ENCODE data around the gene CMTM5. TPM values are rescaled to one million over a fixed set of nuclear protein-coding genes. Genes with fewer than 3 reads are reported as not detected.
A peak's percentile ranks its signal among the peaks of the same experiment; 100 is the strongest.

The CMTM5 gene
- total RNA-seq, 1 donor from 2014 or later = 4.3 TPM

- Histone ChIP-seq H3K4me1 (peaks cover 29% of the 10 kb centered on the region), H4K20me1 (ENCODE audit: low read depth) (peaks cover 30% of the 10 kb centered on the region), H3K27ac (peak overlapping the region; percentile 91), H2AFZ (replicated peaks) (no peak overlapping the region), H3K27me3 (no peaks in the 10 kb centered on the region), H3K79me2 (ENCODE audit: low read depth) (peaks cover 45% of the 10 kb centered on the region), H3K9ac (no peak overlapping the region), H3K36me3 (peaks cover 3% of the 10 kb centered on the region), H3F3A (ENCODE audit: low read depth) (peaks cover 35% of the 10 kb centered on the region), H3K4me3 (peak overlapping the region; percentile 58), H3K4me2 (peak overlapping the region; percentile 76), H3K9me3 (ENCODE audit: low read depth) (no peaks in the 10 kb centered on the region)
- peak overlapping the region; percentile 97 for H3K27ac Mint-ChIP-seq
- H3K9me3 Mint-ChIP-seq = no peaks in the 10 kb centered on the region
- H3K4me1 Mint-ChIP-seq = peaks cover 33% of the 10 kb centered on the region
- H3K36me3 Mint-ChIP-seq = peaks cover 8% of the 10 kb centered on the region
- TF ChIP-seq EZH2 (IDR thresholded peaks at IDR 0.05) (no peak), CTCF (IDR thresholded peaks at IDR 0.05) (no peak), EZH2phosphoT487 (IDR thresholded peaks at IDR 0.05) (no peak)
- H3K4me3 Mint-ChIP-seq = peak overlapping the region; percentile 86
- peaks cover 14% of the 10 kb centered on the region for H3K27me3 Mint-ChIP-seq (ENCODE audit: insufficient read depth, low read depth)
- DNase-seq (ENCODE audit: low spot score) = peak; percentile 97
These were observed 10.4 kb upstream of the CMTM5 start for GRCh38 chr14:23366426-23366921.

GRCh38 chr14:23370221-23370620 lies 6.6 kb upstream of the CMTM5 start:
- no peaks in the 10 kb centered on the region for H3K27me3 ChIP-seq
- H3K79me2 ChIP-seq (ENCODE audit: low read depth) = peaks cover 8% of the 10 kb centered on the region
- peaks cover 10% of the 10 kb centered on the region for H3K4me1 Mint-ChIP-seq
- no peak overlapping the region for H3K4me2 ChIP-seq
- no peaks in the 10 kb centered on the region for H3K9me3 ChIP-seq (ENCODE audit: low read depth)
- no peaks in the 10 kb centered on the region for H4K20me1 ChIP-seq (ENCODE audit: low read depth)
- no peaks in the 10 kb centered on the region for H3K9me3 Mint-ChIP-seq
- peaks cover 16% of the 10 kb centered on the region for H3F3A ChIP-seq (ENCODE audit: low read depth)
- H3K4me3 ChIP-seq = no peak overlapping the region
- no peak overlapping the region for H3K4me3 Mint-ChIP-seq
- peaks cover 10% of the 10 kb centered on the region for H3K4me1 ChIP-seq
- no peak for TF ChIP-seq EZH2phosphoT487 (IDR thresholded peaks at IDR 0.05)
- no peak for TF ChIP-seq EZH2 (IDR thresholded peaks at IDR 0.05)
- no peaks in the 10 kb centered on the region for H3K36me3 Mint-ChIP-seq
- no peaks in the 10 kb centered on the region for H3K36me3 ChIP-seq
- H3K27me3 Mint-ChIP-seq (ENCODE audit: insufficient read depth, low read depth) = peaks cover 10% of the 10 kb centered on the region
- no peak overlapping the region for H3K27ac ChIP-seq
- no peak overlapping the region for H3K9ac ChIP-seq
- no peak overlapping the region for H2AFZ ChIP-seq (replicated peaks)
- no peak overlapping the region for H3K27ac Mint-ChIP-seq
- DNase-seq (ENCODE audit: low spot score) = no peak

GRCh38 chr14:23371865-23372264 lies 5.0 kb upstream of the CMTM5 start:
- Histone ChIP-seq H3K79me2 (ENCODE audit: low read depth) (no peaks in the 10 kb centered on the region), H3F3A (ENCODE audit: low read depth) (peaks cover 20% of the 10 kb centered on the region), H2AFZ (replicated peaks) (no peak overlapping the region), H4K20me1 (ENCODE audit: low read depth) (no peaks in the 10 kb centered on the region), H3K4me3 (no peak overlapping the region), H3K27ac (no peak overlapping the region), H3K9ac (no peak overlapping the region), H3K36me3 (no peaks in the 10 kb centered on the region), H3K4me2 (no peak overlapping the region), H3K4me1 (peaks cover 16% of the 10 kb centered on the region), H3K27me3 (no peaks in the 10 kb centered on the region), H3K9me3 (ENCODE audit: low read depth) (no peaks in the 10 kb centered on the region)
- H3K27ac Mint-ChIP-seq = no peak overlapping the region
- DNase-seq (ENCODE audit: low spot score) = no peak
- H3K4me1 Mint-ChIP-seq = peaks cover 15% of the 10 kb centered on the region
- H3K9me3 Mint-ChIP-seq = no peaks in the 10 kb centered on the region
- H3K36me3 Mint-ChIP-seq = no peaks in the 10 kb centered on the region
- H3K27me3 Mint-ChIP-seq (ENCODE audit: insufficient read depth, low read depth) = peaks cover 9% of the 10 kb centered on the region
- no peak for TF ChIP-seq EZH2 (IDR thresholded peaks at IDR 0.05)
- TF ChIP-seq CTCF (IDR thresholded peaks at IDR 0.05) = no peak
- no peak for TF ChIP-seq EZH2phosphoT487 (IDR thresholded peaks at IDR 0.05)
- no peak overlapping the region for H3K4me3 Mint-ChIP-seq

GRCh38 chr14:23372509-23372908 lies 4.3 kb upstream of the CMTM5 start, which contains the start of gene IL25:
IL25 (plus strand) TSS chr14:23372809.
- Mint-ChIP-seq H3K27ac (peak within 1 kb of the TSS; percentile 12), H3K36me3 (no peaks in the 10 kb centered on the region), H3K9me3 (no peaks in the 10 kb centered on the region), H3K27me3 (ENCODE audit: insufficient read depth, low read depth) (peaks cover 8% of the 10 kb centered on the region), H3K4me1 (peaks cover 16% of the 10 kb centered on the region), H3K4me3 (no peak within 1 kb of the TSS)
- Histone ChIP-seq H4K20me1 (ENCODE audit: low read depth) (no peaks in the 10 kb centered on the region), H3K79me2 (ENCODE audit: low read depth) (no peaks in the 10 kb centered on the region), H2AFZ (replicated peaks) (no peak within 1 kb of the TSS), H3K4me3 (no peak within 1 kb of the TSS), H3K27me3 (no peaks in the 10 kb centered on the region), H3K4me1 (peaks cover 14% of the 10 kb centered on the region), H3K27ac (no peak within 1 kb of the TSS), H3K9ac (no peak within 1 kb of the TSS), H3K9me3 (ENCODE audit: low read depth) (no peaks in the 10 kb centered on the region), H3K36me3 (no peaks in the 10 kb centered on the region), H3K4me2 (no peak within 1 kb of the TSS), H3F3A (ENCODE audit: low read depth) (peaks cover 16% of the 10 kb centered on the region)
- TF ChIP-seq CTCF (IDR thresholded peaks at IDR 0.05) = no peak
- no peak for TF ChIP-seq EZH2phosphoT487 (IDR thresholded peaks at IDR 0.05)
- TF ChIP-seq EZH2 (IDR thresholded peaks at IDR 0.05) = no peak
- no peak for DNase-seq (ENCODE audit: low spot score)
